Measurements from ENCODE around the gene IVNS1ABP.
"Not testable (repeated sequence)": the region's sequence is repeated elsewhere in the genome, so short reads cannot be mapped to it uniquely, and the experiment has no call there.

IVNS1ABP gene

DNA sequence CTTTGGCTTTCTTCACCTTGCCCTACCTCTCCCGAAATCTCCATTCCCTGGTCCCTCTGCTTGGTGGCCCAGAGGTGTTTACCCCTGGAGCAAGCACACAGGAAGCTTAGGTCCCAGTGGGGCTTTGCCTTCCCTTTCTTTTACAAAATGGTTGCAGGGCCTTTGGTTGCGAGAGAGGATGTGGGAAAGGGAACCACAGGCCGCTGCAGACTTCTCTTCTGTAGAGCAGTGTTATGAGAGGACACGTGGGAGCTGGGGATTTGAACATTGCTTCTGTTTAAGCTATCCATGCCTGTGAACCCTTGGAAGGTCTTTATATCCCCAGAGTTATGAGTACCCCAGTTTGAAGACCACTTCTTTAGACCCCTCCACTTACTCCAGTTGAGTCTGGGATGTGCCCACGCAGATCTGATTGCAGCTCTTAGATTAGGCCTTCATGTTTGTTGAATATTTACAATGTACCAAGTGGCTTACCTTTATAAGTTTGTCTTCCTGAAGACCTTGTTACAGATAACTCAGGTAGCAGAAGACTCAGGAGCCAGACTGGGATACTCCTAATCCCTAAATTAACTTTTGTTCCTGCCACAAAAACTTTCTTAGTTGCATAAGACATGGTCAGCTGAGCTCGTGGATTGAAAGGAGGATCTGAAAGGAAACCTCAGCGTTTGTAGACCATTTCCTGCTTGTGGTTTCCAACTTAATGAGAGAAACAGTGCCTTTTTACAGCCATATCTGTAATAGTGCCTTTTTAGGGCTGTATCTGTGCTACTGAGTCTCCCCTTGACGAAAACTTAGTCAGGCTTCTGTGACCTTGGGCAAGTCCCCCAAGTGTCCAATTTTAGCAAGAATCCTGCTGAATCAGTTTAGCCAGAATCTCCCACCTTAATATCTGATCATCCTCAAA, 21.9 kb upstream of the IVNS1ABP start:
- no peak for DNase-seq
- in situ Hi-C loops (cut with HindIII; ENCODE audit: low pct_ligation_motif_present, low pct_unique_long_range_greater_than_20kb, low sequenced_read_pairs): no loop called here

GRCh38 chr1:185337246-185337645, 20.2 kb upstream of the IVNS1ABP start:
- in situ Hi-C loops (cut with HindIII; ENCODE audit: low pct_ligation_motif_present, low pct_unique_long_range_greater_than_20kb, low sequenced_read_pairs): no loop called here
- no peak for DNase-seq

DNA sequence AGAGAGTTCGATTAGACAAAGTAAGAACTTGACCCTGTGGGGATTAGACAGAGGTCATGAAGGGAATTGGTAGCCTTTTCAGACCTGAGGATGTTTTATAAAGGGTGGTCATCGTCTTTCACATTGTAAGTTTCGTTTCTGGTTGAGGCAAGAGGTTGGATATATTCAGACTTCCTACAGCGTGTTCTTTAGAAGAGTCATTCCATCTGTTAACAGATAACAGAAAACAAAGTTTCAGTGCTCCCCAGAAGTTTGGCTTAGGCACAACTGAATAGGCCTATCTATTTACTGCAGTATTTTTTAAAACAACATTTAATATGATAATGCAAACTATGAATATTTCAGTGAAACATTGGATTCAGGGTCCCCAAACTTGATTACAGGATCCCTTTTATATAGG, 17.1 kb upstream of the IVNS1ABP start:
- no peak for DNase-seq
- in situ Hi-C loops (cut with HindIII; ENCODE audit: low pct_ligation_motif_present, low pct_unique_long_range_greater_than_20kb, low sequenced_read_pairs): no loop called here

- DNase-seq: no peak
- in situ Hi-C loops (cut with HindIII; ENCODE audit: low pct_ligation_motif_present, low pct_unique_long_range_greater_than_20kb, low sequenced_read_pairs): no loop called here
Observed at GRCh38 chr1:185328255-185328654, 11.2 kb upstream of the IVNS1ABP start.

- DNase-seq: no peak
- in situ Hi-C loops (cut with HindIII; ENCODE audit: low pct_ligation_motif_present, low pct_unique_long_range_greater_than_20kb, low sequenced_read_pairs): no loop called here
Observed at GRCh38 chr1:185325413-185325812, 8.4 kb upstream of the IVNS1ABP start.

DNA sequence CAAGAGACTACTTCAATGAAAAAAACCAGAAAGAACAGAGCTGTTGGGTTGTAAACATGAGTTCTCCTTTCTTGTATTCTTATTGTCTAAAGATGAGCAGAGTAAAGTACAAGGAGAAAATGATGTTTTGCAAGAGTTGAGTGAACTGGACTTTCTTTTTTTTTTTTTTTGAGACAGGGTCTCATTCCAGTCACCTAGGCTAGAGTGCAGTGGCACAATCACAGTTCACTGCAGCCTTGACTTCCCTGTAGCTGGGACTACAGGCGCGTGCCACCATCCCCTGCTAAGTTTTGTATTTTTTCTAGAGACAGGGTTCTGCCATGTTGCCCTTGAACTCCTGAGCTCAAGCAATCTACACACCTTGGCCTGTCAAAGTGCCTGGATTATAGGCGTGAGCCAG, 7.1 kb upstream of the IVNS1ABP start:
- DNase-seq: no peak
- in situ Hi-C loops (cut with HindIII; ENCODE audit: low pct_ligation_motif_present, low pct_unique_long_range_greater_than_20kb, low sequenced_read_pairs): no loop called here

DNA sequence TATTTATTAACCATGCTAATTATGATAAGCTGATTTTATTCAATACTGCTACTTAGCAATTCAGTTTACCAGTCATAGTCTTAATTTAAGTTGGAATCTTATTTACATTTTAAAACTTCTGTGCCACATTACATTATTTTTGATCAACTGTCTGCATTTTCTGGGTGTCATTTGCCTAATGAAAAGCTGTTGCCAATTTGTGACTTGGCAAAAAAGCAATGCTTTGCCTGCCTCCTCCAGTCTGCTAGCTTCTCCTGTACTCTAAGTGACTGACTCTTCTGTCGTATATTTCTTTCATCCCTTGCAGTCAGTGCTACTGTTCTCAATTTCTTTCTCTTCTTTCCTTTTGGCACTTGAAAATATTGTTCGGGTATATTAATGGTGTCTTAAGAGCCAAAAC, 5.6 kb upstream of the IVNS1ABP start:
- in situ Hi-C loops (cut with HindIII; ENCODE audit: low pct_ligation_motif_present, low pct_unique_long_range_greater_than_20kb, low sequenced_read_pairs): no loop called here
- no peak for DNase-seq

DNA sequence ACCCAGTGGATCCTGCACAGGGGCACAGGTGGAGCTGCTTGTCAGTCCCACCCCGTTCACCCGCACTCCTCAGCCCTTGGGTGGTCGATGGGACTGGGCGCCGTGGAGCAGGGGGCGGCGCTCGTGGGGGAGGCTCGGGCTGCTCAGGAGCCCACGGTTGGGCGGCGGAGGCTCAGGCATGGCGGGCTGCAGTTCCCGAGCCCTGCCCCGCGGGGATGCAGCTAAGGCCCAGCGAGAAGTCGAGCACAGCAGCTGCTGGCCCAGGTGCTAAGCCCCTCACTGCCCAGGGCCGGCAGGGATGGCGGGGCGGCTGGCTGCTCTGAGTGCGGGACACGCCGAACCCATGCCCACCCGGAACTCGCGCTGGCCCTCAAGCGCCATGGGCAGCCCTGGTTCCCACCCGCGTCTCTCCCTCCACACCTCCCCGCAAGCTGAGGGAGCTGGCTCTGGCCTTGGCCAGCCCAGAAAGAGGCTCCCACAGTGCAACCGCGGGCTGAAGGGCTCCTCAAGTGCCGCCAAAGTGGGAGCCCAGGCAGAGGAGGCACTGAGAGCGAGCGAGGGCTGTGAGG, 4.7 kb upstream of the IVNS1ABP start:
- DNase-seq; in situ Hi-C loops (cut with HindIII; ENCODE audit: low pct_ligation_motif_present, low pct_unique_long_range_greater_than_20kb, low sequenced_read_pairs): not testable (repeated sequence)

DNA sequence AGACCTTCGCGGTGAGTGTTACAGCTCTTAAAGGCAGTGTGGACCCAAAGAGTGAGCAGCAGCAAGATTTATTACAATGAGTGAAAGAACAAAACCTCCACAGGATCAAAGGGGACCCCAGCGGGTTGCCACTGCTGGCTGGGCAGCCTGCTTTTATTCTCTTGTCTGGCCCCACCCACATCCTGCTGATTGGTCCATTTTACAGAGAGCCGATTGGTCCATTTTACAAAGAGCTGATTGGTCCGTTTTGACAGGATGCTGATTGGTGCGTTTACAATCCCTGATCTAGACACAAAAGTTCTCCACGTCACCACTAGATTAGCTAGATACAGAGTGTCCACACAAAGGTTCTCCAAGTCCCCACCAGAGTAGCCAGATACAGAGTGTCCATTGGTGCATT, 4.1 kb upstream of the IVNS1ABP start:
- in situ Hi-C loops (cut with HindIII; ENCODE audit: low pct_ligation_motif_present, low pct_unique_long_range_greater_than_20kb, low sequenced_read_pairs); DNase-seq: not testable (repeated sequence)

DNA sequence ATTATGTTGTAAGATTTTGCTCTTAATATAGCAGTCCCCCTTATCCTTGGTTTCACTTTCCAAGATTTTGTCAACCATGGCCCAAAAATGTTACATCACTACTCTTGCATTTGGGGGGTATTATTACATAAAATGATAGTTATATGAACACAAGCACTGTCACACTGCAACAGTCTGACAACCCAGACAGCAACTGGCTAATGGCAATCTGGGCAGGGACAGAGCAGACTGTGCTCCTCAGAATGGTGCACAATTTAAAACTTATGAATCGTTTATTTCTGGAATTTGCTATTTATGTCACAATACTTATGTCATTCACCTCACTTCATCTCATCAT, 2.1 kb upstream of the IVNS1ABP start:
- DNase-seq: no peak
- in situ Hi-C loops (cut with HindIII; ENCODE audit: low pct_ligation_motif_present, low pct_unique_long_range_greater_than_20kb, low sequenced_read_pairs): no loop called here

DNA sequence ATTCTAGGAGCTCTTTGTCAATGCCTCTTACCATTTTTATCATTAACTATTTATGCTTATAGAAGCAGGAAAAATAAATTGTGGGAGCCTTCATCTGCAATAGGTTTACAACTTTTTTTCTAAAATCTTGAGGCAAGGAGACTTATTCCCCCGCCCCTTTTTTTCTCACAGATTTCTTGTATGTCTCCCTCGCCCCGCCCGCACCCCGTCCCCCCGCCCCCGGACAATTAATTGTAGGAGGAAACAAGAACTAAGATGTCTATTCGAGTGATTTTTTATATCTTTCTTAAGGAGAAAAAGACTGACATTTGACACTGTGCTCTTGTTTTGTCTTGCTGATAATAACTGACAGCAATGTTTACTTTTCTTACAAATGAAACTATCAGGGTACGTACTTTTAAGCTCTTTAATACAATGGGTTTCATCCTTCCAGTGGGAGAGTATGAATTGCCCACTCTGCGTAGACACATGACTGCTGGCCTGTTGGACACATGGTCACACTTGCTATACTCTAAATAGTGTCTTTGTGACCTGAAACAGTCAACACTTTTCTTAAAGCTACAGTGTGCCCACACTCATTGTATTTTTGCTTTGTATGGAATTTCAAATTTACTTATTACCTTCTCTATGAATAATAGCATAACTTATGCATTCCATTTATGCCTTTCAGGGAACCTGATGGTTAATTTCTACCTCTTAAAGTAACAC, 1.5 kb upstream of the IVNS1ABP start:
- in situ Hi-C loops (cut with HindIII; ENCODE audit: low pct_ligation_motif_present, low pct_unique_long_range_greater_than_20kb, low sequenced_read_pairs): no loop called here
- no peak for DNase-seq

DNA sequence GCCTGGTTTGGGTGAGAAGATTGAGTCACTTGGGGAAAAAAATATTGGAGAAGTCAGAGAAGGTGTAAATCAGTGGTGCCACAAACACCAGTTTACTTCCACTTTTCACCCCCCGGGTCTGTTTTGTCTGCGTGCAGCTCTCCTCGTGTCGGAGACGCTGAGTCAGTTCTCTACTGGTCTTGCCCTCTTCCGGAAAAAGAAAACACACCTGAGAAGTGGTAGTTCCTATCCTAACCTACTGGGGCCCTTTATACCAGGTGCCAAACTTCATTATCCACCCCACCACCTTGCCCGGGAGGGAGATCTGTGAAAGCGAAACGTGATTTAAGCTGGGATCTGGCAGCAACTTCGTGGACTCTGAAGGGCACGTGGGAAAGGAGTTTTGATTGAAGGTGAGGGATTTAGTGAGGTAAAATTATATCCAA, 855 bp upstream of the IVNS1ABP start:
- peak; percentile 60 for DNase-seq
- in situ Hi-C loops (cut with HindIII; ENCODE audit: low pct_ligation_motif_present, low pct_unique_long_range_greater_than_20kb, low sequenced_read_pairs): no loop called here

GRCh38 chr1:185316163-185317033, 645 bp downstream of the IVNS1ABP start:
- peak; percentile 89 for DNase-seq
- in situ Hi-C loops (cut with HindIII; ENCODE audit: low pct_ligation_motif_present, low pct_unique_long_range_greater_than_20kb, low sequenced_read_pairs): no loop called here

- in situ Hi-C loops (cut with HindIII; ENCODE audit: low pct_ligation_motif_present, low pct_unique_long_range_greater_than_20kb, low sequenced_read_pairs): no loop called here
- no peak for DNase-seq
Observed at GRCh38 chr1:185315445-185316071, 1.5 kb downstream of the IVNS1ABP start.

DNA sequence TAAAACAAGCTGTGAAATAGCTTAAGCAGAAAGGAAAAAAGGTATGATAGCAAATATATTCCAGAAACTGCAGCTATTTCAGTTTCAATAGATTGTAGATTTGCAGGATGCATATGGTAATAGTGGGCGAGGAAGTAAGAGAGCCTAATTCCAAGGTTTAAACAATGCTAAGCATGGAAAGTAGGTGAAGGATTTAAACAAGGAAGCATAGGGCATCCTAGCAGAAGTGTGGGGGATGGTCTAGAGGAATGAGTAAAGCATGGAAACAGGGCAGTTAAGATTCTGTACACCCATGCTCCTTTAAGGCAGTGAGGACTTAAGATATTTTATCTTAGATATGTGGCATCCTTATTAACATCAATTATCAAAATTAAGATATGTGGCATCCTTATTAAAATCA, 2.6 kb downstream of the IVNS1ABP start:
- no peak for DNase-seq
- in situ Hi-C loops (cut with HindIII; ENCODE audit: low pct_ligation_motif_present, low pct_unique_long_range_greater_than_20kb, low sequenced_read_pairs): no loop called here

DNA sequence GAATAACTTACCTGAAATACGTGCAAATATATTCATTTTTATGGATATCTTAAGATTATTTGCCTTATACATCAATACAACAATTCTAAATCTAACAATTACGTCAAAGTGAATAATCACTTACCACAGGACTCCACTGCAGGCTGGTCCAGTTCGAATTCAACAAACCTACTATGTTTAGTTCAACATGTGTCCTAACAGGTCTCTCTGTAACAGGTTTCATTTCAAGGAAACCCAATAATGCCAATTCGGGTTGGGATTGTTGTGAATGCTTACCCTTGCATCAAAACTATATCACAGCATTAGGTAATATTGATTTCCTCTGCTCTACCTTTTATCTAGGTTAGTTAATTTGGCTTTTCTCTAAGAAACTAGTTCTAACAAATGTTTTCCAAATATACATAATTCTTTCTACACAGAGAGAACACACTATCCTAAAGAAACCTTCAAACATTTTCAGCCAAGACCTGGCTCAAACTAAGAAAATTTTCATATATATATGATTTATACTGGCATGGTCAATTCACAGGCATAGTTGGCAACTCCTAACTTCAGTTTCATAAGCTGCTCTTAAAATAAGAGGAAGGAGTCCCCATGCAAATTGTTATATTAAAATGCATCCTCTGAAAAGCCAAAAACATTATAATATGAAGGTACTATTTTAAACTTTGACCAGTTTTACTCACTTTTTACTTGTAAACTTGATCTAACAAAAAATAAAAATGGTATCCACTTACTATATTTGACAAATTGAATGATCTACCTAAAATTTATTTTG, 4.5 kb downstream of the IVNS1ABP start:
- no peak for DNase-seq
- in situ Hi-C loops (cut with HindIII; ENCODE audit: low pct_ligation_motif_present, low pct_unique_long_range_greater_than_20kb, low sequenced_read_pairs): no loop called here

- no peak for DNase-seq
- in situ Hi-C loops (cut with HindIII; ENCODE audit: low pct_ligation_motif_present, low pct_unique_long_range_greater_than_20kb, low sequenced_read_pairs): no loop called here
Observed at GRCh38 chr1:185311589-185312225, 5.3 kb downstream of the IVNS1ABP start.

All from ACHN (cell line).